GM23338 (cell line): ENCODE data around the gene IFNE. TPM values are rescaled to one million over a fixed set of nuclear protein-coding genes. Genes with fewer than 3 reads are reported as not detected.

Source experiments
- ATAC-seq: fragments of 200-7000 bp; cut with Tn5 transposase; 3 replicates; pipeline ENCODE4 v1.9.1; 2020
- DNase-seq: peaks from one replicate; pipeline ENCODE4 v3.0.0-alpha.2; 2015; ENCODE audit warnings: low spot score
- H2AFZ ChIP-seq: fragments of 200-600 bp; sonication (generic); 2 replicates; pipeline ENCODE4 v1.8.0; 2016; ENCODE audit warnings: antibody characterized with exemption, mild to moderate bottlenecking, moderate library complexity
- H3F3A ChIP-seq: fragments of 200-600 bp; sonication (generic); replicated peaks from 2 replicates; pipeline ENCODE4 v1.8.0; 2017; ENCODE audit warnings: antibody characterized with exemption, mixed run types, low read depth
- H3K27ac ChIP-seq: fragments of 200-600 bp; sonication (generic); 2 replicates; pipeline ENCODE4 v1.6.1; 2016; ENCODE audit warnings: low read depth
- H3K27me3 ChIP-seq: fragments of 200-600 bp; sonication (generic); 2 replicates; pipeline ENCODE4 v1.8.0; 2016; ENCODE audit warnings: mild to moderate bottlenecking, mixed run types, moderate library complexity; ENCODE audit not compliant: insufficient read depth
- H3K36me3 ChIP-seq: fragments of 200-600 bp; sonication (generic); 2 replicates; pipeline ENCODE4 v1.8.0; 2016; ENCODE audit warnings: mild to moderate bottlenecking; ENCODE audit not compliant: insufficient read depth
- H3K4me1 ChIP-seq: fragments of 200-600 bp; sonication (generic); 2 replicates; pipeline ENCODE4 v1.8.0; 2016; ENCODE audit warnings: mild to moderate bottlenecking, moderate library complexity; ENCODE audit not compliant: insufficient read depth
- H3K4me2 ChIP-seq: fragments of 200-600 bp; sonication (generic); 2 replicates; pipeline ENCODE4 v1.7.1; 2017; ENCODE audit warnings: mixed run types
- H3K4me3 ChIP-seq: fragments of 200-600 bp; sonication (generic); 2 replicates; pipeline ENCODE4 v1.6.1; 2016; ENCODE audit warnings: mixed run types
- H3K79me2 ChIP-seq: fragments of 200-600 bp; sonication (generic); replicated peaks from 2 replicates; pipeline ENCODE4 v1.8.0; 2017; ENCODE audit warnings: mild to moderate bottlenecking; ENCODE audit not compliant: insufficient read depth
- H3K9me2 ChIP-seq: fragments of 200-600 bp; sonication (generic); 2 replicates; pipeline ENCODE4 v1.8.0; 2017; ENCODE audit not compliant: insufficient read depth
- H4K20me1 ChIP-seq: fragments of 200-600 bp; sonication (generic); replicated peaks from 2 replicates; pipeline ENCODE4 v1.8.0; 2017; ENCODE audit warnings: mild to moderate bottlenecking; ENCODE audit not compliant: insufficient read depth
- H3K27ac Mint-ChIP-seq: 2 replicates; pipeline ENCODE4 v1.8.0; 2020; ENCODE audit warnings: inconsistent platforms, mild to moderate bottlenecking, moderate library complexity, mixed read lengths
- H3K27me3 Mint-ChIP-seq: 3 replicates; pipeline ENCODE4 v1.8.0; 2022; ENCODE audit warnings: low read depth, mild to moderate bottlenecking, moderate library complexity, mixed read lengths, inconsistent platforms; ENCODE audit not compliant: insufficient read depth, poor library complexity
- H3K36me3 Mint-ChIP-seq: 3 replicates; pipeline ENCODE4 v1.8.0; 2021; ENCODE audit warnings: low read depth, mild to moderate bottlenecking, inconsistent platforms, moderate library complexity, mixed read lengths
- H3K4me1 Mint-ChIP-seq: 3 replicates; pipeline ENCODE4 v1.8.0; 2020; ENCODE audit warnings: mild to moderate bottlenecking, inconsistent platforms, mixed read lengths
- H3K4me3 Mint-ChIP-seq: 3 replicates; pipeline ENCODE4 v1.8.0; 2021; ENCODE audit warnings: moderate library complexity, mild to moderate bottlenecking, inconsistent platforms, mixed read lengths
- H3K9me3 Mint-ChIP-seq: 3 replicates; pipeline ENCODE4 v1.8.0; 2020; ENCODE audit warnings: moderate library complexity, mild to moderate bottlenecking, inconsistent platforms, mixed read lengths
- CREB1 ChIP-seq: fragments of 250-450 bp; sonication (Bioruptor Pico); IDR thresholded peaks from 2 replicates; pipeline ENCODE4 v1.5.0; 2020; ENCODE audit warnings: low read depth, mild to moderate bottlenecking, moderate library complexity
- NANOG ChIP-seq: IDR thresholded peaks from 2 replicates; pipeline ENCODE4 v1.6.1; 2016; ENCODE audit warnings: antibody characterized with exemption, borderline replicate concordance
- polyA plus RNA-seq: library from polyadenylated mRNA; unstranded; fragments of >200 nt; fragmentation: Nextera tagmentation; extraction: Ambion mirVana; gene quantifications from 2 replicates; pipeline ENCODE4 v1.2.1, GENCODE V29; 2016
- total RNA-seq: library from RNA; depleted of rRNA; stranded (reverse); fragments of >200 nt; shearing (Covaris generic); gene quantifications from 2 replicates; pipeline ENCODE4 v1.2.3, GENCODE V29; 2014
- TF ChIP-seq, protein P1 (sequence below): fragments of 250-450 bp; sonication (Bioruptor Pico); IDR thresholded peaks from 2 replicates; pipeline ENCODE4 v1.5.0; 2020; ENCODE audit warnings: mild to moderate bottlenecking, moderate library complexity
- TF ChIP-seq, protein P2 (sequence below): IDR thresholded peaks from one replicate; pipeline ENCODE4 v1.6.1; 2018; ENCODE audit warnings: antibody characterized with exemption; ENCODE audit not compliant: unreplicated experiment
- TF ChIP-seq, protein P3 (sequence below): IDR thresholded peaks from 2 replicates; pipeline ENCODE4 v1.6.1; 2016; ENCODE audit warnings: antibody characterized with exemption

IFNE gene
- total and polyA plus RNA-seq, 2 experiments from 2014 or later: 0.21 TPM; not detected in 1

DNA sequence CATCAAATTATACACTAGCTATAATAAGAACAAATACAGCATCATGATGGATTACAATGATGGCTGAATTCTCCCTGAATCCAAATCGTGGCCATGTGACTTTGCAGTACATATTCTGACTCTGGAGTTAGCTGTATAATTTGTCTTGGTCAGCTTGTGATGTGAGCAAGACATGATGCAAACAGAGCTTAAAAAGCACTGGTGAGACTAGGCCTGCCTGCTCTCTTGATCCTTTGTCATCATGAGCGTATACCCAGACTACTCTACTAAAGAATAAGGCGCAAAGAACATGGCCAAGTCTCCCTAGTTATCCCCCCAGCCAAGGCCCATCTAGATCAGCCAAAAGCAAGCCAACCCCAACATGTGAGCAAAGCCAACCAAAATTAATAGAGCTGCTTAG is 34.7 kb upstream of the IFNE start:
- Histone ChIP-seq H3K79me2 (peaks cover 5% of the 10 kb centered on the region; the same call in 1 of the 2 replicates), H3K4me3 (no peak overlapping the region), H4K20me1 (no peaks in the 10 kb centered on the region), H3K27ac (no peak overlapping the region), H2AFZ (no peak overlapping the region), H3K4me1 (no peaks in the 10 kb centered on the region), H3K27me3 (no peaks in the 10 kb centered on the region), H3F3A (no peaks in the 10 kb centered on the region), H3K36me3 (no peaks in the 10 kb centered on the region), H3K4me2 (no peak overlapping the region), H3K9me2 (no peaks in the 10 kb centered on the region; the same call in 1 of the 2 replicates)
- TF ChIP-seq, protein P1, sequence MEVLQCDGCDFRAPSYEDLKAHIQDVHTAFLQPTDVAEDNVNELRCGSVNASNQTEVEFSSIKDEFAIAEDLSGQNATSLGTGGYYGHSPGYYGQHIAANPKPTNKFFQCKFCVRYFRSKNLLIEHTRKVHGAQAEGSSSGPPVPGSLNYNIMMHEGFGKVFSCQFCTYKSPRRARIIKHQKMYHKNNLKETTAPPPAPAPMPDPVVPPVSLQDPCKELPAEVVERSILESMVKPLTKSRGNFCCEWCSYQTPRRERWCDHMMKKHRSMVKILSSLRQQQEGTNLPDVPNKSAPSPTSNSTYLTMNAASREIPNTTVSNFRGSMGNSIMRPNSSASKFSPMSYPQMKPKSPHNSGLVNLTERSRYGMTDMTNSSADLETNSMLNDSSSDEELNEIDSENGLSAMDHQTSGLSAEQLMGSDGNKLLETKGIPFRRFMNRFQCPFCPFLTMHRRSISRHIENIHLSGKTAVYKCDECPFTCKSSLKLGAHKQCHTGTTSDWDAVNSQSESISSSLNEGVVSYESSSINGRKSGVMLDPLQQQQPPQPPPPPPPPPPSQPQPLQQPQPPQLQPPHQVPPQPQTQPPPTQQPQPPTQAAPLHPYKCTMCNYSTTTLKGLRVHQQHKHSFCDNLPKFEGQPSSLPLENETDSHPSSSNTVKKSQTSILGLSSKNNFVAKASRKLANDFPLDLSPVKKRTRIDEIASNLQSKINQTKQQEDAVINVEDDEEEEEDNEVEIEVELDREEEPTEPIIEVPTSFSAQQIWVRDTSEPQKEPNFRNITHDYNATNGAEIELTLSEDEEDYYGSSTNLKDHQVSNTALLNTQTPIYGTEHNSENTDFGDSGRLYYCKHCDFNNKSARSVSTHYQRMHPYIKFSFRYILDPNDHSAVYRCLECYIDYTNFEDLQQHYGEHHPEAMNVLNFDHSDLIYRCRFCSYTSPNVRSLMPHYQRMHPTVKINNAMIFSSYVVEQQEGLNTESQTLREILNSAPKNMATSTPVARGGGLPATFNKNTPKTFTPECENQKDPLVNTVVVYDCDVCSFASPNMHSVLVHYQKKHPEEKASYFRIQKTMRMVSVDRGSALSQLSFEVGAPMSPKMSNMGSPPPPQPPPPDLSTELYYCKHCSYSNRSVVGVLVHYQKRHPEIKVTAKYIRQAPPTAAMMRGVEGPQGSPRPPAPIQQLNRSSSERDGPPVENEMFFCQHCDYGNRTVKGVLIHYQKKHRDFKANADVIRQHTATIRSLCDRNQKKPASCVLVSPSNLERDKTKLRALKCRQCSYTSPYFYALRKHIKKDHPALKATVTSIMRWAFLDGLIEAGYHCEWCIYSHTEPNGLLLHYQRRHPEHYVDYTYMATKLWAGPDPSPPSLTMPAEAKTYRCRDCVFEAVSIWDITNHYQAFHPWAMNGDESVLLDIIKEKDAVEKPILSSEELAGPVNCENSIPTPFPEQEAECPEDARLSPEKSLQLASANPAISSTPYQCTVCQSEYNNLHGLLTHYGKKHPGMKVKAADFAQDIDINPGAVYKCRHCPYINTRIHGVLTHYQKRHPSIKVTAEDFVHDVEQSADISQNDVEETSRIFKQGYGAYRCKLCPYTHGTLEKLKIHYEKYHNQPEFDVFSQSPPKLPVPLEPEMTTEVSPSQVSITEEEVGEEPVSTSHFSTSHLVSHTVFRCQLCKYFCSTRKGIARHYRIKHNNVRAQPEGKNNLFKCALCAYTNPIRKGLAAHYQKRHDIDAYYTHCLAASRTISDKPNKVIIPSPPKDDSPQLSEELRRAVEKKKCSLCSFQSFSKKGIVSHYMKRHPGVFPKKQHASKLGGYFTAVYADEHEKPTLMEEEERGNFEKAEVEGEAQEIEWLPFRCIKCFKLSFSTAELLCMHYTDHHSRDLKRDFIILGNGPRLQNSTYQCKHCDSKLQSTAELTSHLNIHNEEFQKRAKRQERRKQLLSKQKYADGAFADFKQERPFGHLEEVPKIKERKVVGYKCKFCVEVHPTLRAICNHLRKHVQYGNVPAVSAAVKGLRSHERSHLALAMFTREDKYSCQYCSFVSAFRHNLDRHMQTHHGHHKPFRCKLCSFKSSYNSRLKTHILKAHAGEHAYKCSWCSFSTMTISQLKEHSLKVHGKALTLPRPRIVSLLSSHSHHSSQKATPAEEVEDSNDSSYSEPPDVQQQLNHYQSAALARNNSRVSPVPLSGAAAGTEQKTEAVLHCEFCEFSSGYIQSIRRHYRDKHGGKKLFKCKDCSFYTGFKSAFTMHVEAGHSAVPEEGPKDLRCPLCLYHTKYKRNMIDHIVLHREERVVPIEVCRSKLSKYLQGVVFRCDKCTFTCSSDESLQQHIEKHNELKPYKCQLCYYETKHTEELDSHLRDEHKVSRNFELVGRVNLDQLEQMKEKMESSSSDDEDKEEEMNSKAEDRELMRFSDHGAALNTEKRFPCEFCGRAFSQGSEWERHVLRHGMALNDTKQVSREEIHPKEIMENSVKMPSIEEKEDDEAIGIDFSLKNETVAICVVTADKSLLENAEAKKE (CRISPR knock-in tag): no peak
- TF ChIP-seq NANOG (no peak), CREB1 (CRISPR knock-in tag) (no peak)
- TF ChIP-seq, protein P2, sequence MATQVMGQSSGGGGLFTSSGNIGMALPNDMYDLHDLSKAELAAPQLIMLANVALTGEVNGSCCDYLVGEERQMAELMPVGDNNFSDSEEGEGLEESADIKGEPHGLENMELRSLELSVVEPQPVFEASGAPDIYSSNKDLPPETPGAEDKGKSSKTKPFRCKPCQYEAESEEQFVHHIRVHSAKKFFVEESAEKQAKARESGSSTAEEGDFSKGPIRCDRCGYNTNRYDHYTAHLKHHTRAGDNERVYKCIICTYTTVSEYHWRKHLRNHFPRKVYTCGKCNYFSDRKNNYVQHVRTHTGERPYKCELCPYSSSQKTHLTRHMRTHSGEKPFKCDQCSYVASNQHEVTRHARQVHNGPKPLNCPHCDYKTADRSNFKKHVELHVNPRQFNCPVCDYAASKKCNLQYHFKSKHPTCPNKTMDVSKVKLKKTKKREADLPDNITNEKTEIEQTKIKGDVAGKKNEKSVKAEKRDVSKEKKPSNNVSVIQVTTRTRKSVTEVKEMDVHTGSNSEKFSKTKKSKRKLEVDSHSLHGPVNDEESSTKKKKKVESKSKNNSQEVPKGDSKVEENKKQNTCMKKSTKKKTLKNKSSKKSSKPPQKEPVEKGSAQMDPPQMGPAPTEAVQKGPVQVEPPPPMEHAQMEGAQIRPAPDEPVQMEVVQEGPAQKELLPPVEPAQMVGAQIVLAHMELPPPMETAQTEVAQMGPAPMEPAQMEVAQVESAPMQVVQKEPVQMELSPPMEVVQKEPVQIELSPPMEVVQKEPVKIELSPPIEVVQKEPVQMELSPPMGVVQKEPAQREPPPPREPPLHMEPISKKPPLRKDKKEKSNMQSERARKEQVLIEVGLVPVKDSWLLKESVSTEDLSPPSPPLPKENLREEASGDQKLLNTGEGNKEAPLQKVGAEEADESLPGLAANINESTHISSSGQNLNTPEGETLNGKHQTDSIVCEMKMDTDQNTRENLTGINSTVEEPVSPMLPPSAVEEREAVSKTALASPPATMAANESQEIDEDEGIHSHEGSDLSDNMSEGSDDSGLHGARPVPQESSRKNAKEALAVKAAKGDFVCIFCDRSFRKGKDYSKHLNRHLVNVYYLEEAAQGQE: no peak
- TF ChIP-seq, protein P3, sequence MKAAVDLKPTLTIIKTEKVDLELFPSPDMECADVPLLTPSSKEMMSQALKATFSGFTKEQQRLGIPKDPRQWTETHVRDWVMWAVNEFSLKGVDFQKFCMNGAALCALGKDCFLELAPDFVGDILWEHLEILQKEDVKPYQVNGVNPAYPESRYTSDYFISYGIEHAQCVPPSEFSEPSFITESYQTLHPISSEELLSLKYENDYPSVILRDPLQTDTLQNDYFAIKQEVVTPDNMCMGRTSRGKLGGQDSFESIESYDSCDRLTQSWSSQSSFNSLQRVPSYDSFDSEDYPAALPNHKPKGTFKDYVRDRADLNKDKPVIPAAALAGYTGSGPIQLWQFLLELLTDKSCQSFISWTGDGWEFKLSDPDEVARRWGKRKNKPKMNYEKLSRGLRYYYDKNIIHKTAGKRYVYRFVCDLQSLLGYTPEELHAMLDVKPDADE: no peak
- no peak overlapping the region for H3K27ac Mint-ChIP-seq
- H3K4me3 Mint-ChIP-seq: no peak overlapping the region
- no peaks in the 10 kb centered on the region for H3K4me1 Mint-ChIP-seq
- ATAC-seq (no peak), DNase-seq (no peak)
- H3K9me3 Mint-ChIP-seq: peaks cover 4% of the 10 kb centered on the region; the same call in 1 of the 3 replicates
- H3K36me3 Mint-ChIP-seq: no peaks in the 10 kb centered on the region; the same call in 2 of the 3 replicates
- peaks cover 2% of the 10 kb centered on the region for H3K27me3 Mint-ChIP-seq
